ENCODE measurements around the gene HDAC10.

GRCh38 chr22:50270666-50271394 lies 19.8 kb upstream of the HDAC10 start:
- TF ChIP-seq POLR2A (IDR thresholded peaks at IDR 0.05; ENCODE audit: low read depth, low read length) = no peak
- TF ChIP-seq TAF1 (IDR thresholded peaks at IDR 0.05; ENCODE audit: low read depth, low read length) = no peak
- TF ChIP-seq POLR2AphosphoS5 (IDR thresholded peaks at IDR 0.05; ENCODE audit: low read depth, low read length) = no peak
- TF ChIP-seq POU2F2 (IDR thresholded peaks at IDR 0.05; ENCODE audit: low read depth, low read length) = no peak
- no peak for TF ChIP-seq SPI1 (IDR thresholded peaks at IDR 0.05; ENCODE audit: low read depth, low read length)
- no peak for TF ChIP-seq PAX5 (IDR thresholded peaks at IDR 0.05; ENCODE audit: insufficient read depth, low read length, severe bottlenecking)
